Activated CD4-positive, alpha-beta T cell treated with anti-CD3 and anti-CD28 coated beads, Interleukin-2, amount 10 ng/mL, durations not matched to agents 7 days and 5 days (primary cell): ENCODE measurements around the gene SPOCK1. TPM values are rescaled to one million over a fixed set of nuclear protein-coding genes. Genes with fewer than 3 reads are reported as not detected.

Experiments
- CTCF ChIA-PET: fragments of 350-600 bp; sonication (Branson Sonifier 250); formaldehyde crosslinking; loops from one replicate; lab custom pipeline; 2021; ENCODE audit warnings: antibody characterized with exemption; lab: Charles Lee
- POLR2A ChIA-PET: fragments of 350-600 bp; sonication (Branson Sonifier 250); formaldehyde crosslinking; loops from one replicate; lab custom pipeline; 2021; ENCODE audit warnings: antibody characterized with exemption; lab: Charles Lee
- DNase-seq: peaks from one replicate; pipeline ENCODE4 v3.0.0-alpha.2; 2020
- H3K27ac Mint-ChIP-seq: one replicate; pipeline ENCODE4 v1.8.0; 2021; ENCODE audit warnings: mild to moderate bottlenecking, moderate library complexity, mixed read lengths
- H3K27me3 Mint-ChIP-seq: one replicate; pipeline ENCODE4 v1.8.0; 2021; ENCODE audit warnings: mixed read lengths
- H3K36me3 Mint-ChIP-seq: one replicate; pipeline ENCODE4 v1.8.0; 2021; ENCODE audit warnings: low read depth, mixed read lengths
- H3K4me1 Mint-ChIP-seq: one replicate; pipeline ENCODE4 v1.8.0; 2021; ENCODE audit warnings: mixed read lengths
- H3K4me3 Mint-ChIP-seq: one replicate; pipeline ENCODE4 v1.8.0; 2021; ENCODE audit warnings: mild to moderate bottlenecking, moderate library complexity, mixed read lengths
- H3K9me3 Mint-ChIP-seq: one replicate; pipeline ENCODE4 v1.8.0; 2021; ENCODE audit warnings: mixed read lengths
- total RNA-seq, 2 experiments: library from RNA; stranded (reverse); gene quantifications; one replicate each; pipeline ENCODE4 v1.2.3, GENCODE V29; 2021

The SPOCK1 gene
- total RNA-seq, 2 experiments from 2014 or later, result 0.15 to 0.31 TPM

DNA sequence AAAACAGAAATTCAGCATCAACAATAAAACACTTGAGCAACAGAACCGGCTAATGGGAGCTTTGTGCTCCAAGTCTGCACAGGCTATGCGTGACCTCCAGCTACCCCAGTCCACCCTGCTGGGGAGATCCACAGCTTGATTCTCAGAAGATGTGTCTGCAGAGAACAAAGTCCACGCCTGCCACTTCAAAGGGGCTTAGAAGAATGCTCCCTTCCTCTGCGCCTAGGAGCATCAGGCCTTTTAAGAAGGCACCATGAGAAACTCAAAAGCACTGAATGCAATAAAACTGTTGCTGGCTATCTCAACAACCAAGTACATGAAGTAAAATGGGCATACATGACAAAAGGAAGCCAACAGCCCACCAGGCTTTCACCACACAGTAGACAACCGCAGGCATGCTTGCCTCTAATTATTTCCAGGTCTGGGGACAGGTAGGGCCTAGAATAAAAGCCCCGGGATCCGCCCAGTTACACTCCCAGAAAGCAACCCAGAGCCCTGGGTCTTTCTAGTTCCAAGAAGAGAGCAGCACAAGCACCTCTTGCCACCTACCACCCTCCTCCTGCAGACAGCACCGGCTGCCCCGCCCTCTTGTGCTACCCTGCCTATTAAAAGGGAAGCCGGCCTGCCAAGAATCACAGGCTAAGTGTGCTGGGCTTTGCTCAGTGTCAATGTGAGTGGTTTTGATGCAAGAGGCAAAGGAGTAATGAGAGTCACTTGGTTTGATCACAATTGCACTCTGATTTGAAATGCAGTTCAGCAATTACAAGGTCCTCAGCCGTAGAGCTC lies 123.2 kb downstream of the SPOCK1 start:
- Mint-ChIP-seq H3K4me3 (no peak overlapping the region), H3K4me1 (no peaks in the 10 kb centered on the region), H3K27ac (no peak overlapping the region), H3K27me3 (no peaks in the 10 kb centered on the region), H3K36me3 (no peaks in the 10 kb centered on the region), H3K9me3 (peaks cover 3% of the 10 kb centered on the region)
- DNase-seq, result no peak
- ChIA-PET POLR2A (no interaction called here), CTCF (no interaction called here)

DNA sequence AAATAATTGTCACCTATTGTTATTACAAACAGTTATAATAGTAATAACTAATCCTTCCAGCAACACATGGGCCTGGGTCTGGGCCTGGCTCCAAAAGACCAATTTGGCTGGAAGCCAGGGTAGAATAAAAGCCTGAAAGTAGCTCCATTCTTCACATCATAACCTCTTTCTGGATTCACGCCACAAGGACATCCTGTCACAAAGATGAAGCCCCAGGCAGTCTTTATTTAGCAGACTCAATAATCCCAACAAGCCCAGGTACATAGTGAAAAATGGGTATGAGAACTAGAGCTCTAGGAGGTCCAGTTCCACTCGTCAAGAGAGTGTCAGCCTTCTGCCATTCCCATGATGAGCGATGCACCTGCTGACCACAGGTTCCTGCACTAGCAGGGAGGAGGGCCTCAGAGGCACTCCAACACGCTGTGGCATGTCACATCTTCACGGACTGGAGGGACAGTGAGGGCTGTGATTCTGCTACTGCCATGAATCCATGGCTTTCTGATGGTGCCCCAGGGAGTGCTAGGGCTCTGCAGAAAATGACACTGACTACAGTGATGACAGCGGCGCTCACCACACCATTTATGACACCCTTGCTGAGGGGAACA lies 124.9 kb downstream of the SPOCK1 start:
- Mint-ChIP-seq H3K4me3 (no peak overlapping the region), H3K4me1 (no peaks in the 10 kb centered on the region), H3K27me3 (no peaks in the 10 kb centered on the region), H3K27ac (no peak overlapping the region), H3K9me3 (no peaks in the 10 kb centered on the region), H3K36me3 (no peaks in the 10 kb centered on the region)
- no peak for DNase-seq
- ChIA-PET CTCF (no interaction called here), POLR2A (no interaction called here)

DNA sequence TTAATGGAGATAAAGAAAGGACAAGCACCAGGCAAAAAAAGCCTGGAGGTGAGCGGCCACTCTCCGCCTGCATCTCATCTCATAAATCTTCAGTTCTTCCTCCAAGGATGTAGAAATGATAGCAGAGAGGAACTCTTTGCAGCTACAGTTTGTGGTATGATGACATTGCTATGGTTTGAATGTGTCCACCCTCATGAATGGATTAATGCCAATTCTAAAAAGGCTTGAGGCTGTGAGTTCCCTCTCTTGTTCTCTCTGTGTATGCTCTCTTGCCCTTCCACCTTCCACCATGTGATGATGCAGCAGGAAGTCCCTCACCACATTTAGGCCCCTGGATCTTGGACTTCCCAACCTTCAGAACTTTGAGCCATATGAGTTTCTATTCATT lies 126.4 kb downstream of the SPOCK1 start:
- ChIA-PET POLR2A (no interaction called here), CTCF (no interaction called here)
- no peaks in the 10 kb centered on the region for H3K9me3 Mint-ChIP-seq
- no peaks in the 10 kb centered on the region for H3K27me3 Mint-ChIP-seq
- DNase-seq, result no peak
- no peaks in the 10 kb centered on the region for H3K36me3 Mint-ChIP-seq
- no peak overlapping the region for H3K4me3 Mint-ChIP-seq
- no peaks in the 10 kb centered on the region for H3K4me1 Mint-ChIP-seq
- H3K27ac Mint-ChIP-seq, result no peak overlapping the region

DNA sequence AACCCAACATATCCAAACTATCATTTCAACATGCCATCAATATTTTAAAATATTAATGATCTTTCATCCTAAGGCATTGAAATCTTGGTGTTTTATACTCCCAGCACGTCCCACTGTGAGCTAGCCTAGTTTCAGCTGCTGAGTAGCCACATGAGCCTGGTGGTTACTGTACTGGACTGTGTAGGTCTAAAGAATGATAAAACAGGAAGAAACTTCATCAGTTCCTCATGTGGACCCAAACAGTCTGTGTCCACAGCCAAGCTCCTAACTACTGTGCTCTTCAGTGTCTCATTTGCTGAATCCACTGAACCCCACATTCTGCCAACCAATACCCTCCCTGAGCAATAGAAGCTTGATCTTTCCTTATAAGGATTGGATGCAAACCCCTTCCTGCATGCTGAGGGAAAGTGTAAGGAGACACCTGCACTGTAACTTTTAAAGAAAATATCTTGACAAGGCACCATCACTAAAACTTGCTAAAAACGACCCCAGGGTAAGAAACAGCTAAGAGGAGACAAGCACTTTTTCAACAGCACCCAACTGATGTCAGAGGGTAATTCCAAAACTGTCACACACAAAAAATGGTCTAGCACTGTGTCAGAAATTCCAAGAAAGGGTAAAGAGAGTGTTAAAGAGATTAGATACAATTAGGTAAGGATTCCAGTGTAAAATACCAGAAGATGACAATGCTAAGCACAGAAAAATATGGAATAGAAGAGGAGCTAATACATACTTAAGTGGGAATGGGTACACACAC lies 126.9 kb downstream of the SPOCK1 start:
- CTCF ChIA-PET, result no interaction called here
- no peaks in the 10 kb centered on the region for H3K27me3 Mint-ChIP-seq
- no peak for DNase-seq
- no peaks in the 10 kb centered on the region for H3K36me3 Mint-ChIP-seq
- POLR2A ChIA-PET, result no interaction called here
- no peaks in the 10 kb centered on the region for H3K4me1 Mint-ChIP-seq
- no peak overlapping the region for H3K27ac Mint-ChIP-seq
- no peak overlapping the region for H3K4me3 Mint-ChIP-seq
- no peaks in the 10 kb centered on the region for H3K9me3 Mint-ChIP-seq

DNA sequence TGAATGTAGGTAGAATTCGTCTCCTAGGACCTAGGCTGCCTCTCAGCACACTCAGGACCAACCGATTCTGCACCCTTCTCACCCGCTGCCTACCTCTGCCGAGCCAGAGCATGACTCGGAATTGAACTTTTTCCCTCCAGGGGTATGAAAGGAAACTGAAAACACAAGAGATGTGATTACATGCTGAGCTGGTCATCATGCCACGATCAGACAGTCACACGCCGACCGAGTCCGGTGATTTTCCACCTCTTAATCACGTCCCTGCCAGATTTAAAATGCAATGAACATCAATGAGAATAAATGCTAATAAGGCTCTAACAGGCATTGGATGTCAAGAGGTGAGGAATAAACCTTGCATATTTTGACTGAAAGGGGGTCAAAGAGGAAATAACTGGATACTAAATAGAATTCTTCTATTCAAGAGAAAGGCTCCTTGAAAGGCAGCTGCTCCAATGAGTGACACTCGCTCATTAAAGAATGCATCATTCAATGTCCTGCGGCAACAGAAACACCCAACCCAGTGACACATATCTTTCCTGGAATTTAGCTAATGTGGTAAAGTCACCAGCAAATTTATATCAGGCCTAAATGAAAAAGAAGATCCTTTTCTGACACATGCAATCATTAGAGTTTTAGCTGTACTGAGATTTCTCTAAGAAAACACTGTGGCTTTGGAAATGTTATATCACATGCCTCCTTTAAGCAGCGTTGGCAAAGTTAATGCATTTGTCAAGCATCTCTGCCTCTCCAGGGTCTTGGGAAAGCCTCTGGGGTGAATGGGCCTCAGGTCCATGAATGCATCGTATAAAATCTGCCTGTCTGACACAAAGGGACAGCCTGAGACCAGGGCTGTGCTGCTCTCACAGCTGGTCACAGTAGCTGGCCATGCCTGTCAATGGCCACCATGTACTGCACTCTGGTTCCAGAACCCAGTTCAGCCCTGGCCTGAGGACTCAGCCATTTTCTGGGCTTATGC lies 128.7 kb downstream of the SPOCK1 start:
- no peak for DNase-seq
- Mint-ChIP-seq H3K36me3 (no peaks in the 10 kb centered on the region), H3K27me3 (peaks cover 4% of the 10 kb centered on the region), H3K4me1 (no peaks in the 10 kb centered on the region), H3K4me3 (no peak overlapping the region), H3K27ac (no peak overlapping the region), H3K9me3 (no peaks in the 10 kb centered on the region)
- ChIA-PET CTCF (no interaction called here), POLR2A (no interaction called here)

DNA sequence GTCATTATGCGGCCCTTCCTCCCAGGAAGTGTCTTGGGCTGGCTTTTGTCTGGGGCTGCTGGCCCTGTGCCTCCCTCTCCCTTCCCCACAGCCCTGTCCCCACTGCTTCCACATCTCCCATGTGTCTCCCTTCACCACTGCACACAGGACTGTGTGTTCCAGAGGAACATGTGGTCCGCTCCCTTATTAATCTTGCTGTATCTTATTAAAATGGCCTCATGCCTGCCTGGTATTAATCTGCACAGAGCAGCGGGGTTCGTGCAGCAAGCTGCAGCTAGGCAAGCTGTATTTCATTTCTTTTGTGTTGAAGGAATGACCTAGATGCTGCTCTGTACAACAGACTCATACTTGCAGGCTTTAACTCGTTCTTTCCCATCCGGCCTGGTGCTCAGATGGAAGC lies 130.5 kb downstream of the SPOCK1 start:
- ChIA-PET POLR2A (no interaction called here), CTCF (interaction anchor here (0.6 kb wide), 1 partner anchor 327 kb away, joined by 3 read pairs; no protein-coding TSS in a partner anchor)
- Mint-ChIP-seq H3K27me3 (peaks cover 4% of the 10 kb centered on the region), H3K36me3 (no peaks in the 10 kb centered on the region), H3K4me1 (no peaks in the 10 kb centered on the region), H3K4me3 (no peak overlapping the region), H3K27ac (no peak overlapping the region), H3K9me3 (no peaks in the 10 kb centered on the region)
- DNase-seq, result no peak

DNA sequence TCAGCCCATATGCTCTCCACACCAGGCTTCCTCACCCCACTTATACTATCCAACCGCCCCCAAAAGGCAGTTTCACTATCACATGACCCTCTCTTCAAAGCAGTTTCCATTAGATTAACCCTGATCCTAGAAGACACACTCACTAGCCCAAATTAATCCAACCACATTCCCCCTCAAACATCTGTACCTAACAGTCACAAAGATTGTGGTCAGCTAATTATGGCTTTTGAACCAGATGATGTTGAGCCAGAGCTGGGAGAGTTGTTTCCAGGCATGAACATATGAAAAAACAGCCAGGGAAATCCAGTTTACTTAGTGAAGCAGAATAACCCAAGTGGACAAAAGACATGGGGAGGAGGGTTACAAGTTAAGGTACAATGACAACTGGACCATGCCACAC lies 131.2 kb downstream of the SPOCK1 start:
- Mint-ChIP-seq H3K4me3 (no peak overlapping the region), H3K4me1 (no peaks in the 10 kb centered on the region), H3K27ac (no peak overlapping the region), H3K9me3 (no peaks in the 10 kb centered on the region), H3K36me3 (no peaks in the 10 kb centered on the region), H3K27me3 (peaks cover 6% of the 10 kb centered on the region)
- DNase-seq, result no peak
- ChIA-PET CTCF (no interaction called here), POLR2A (no interaction called here)

DNA sequence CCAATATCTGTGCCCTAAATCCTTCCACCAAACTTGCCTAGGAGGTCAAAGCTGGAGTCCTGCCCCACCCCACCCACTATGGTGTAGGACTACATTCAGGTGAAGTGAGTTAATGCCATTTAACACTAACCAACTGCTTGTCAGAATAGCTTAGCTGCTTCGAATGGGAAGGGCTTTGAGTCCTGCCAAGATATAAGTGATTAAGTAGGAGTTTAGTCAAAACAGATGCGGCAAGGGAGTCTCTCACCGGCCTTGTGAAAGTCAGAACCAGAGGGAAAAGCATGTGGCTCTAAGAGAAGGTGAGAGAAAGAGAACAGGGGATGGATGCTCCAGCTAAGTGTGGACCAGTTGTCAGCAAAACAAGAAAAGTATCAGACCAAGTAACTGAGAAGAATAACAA lies 132.6 kb downstream of the SPOCK1 start:
- H3K4me1 Mint-ChIP-seq, result no peaks in the 10 kb centered on the region
- ChIA-PET CTCF (interaction anchor here (1.7 kb wide), 1 partner anchor 12 kb away, joined by 4 read pairs; no protein-coding TSS in a partner anchor), POLR2A (no interaction called here)
- no peak overlapping the region for H3K4me3 Mint-ChIP-seq
- no peak for DNase-seq
- no peaks in the 10 kb centered on the region for H3K36me3 Mint-ChIP-seq
- H3K27ac Mint-ChIP-seq, result no peak overlapping the region
- H3K27me3 Mint-ChIP-seq, result peaks cover 6% of the 10 kb centered on the region
- no peaks in the 10 kb centered on the region for H3K9me3 Mint-ChIP-seq

DNA sequence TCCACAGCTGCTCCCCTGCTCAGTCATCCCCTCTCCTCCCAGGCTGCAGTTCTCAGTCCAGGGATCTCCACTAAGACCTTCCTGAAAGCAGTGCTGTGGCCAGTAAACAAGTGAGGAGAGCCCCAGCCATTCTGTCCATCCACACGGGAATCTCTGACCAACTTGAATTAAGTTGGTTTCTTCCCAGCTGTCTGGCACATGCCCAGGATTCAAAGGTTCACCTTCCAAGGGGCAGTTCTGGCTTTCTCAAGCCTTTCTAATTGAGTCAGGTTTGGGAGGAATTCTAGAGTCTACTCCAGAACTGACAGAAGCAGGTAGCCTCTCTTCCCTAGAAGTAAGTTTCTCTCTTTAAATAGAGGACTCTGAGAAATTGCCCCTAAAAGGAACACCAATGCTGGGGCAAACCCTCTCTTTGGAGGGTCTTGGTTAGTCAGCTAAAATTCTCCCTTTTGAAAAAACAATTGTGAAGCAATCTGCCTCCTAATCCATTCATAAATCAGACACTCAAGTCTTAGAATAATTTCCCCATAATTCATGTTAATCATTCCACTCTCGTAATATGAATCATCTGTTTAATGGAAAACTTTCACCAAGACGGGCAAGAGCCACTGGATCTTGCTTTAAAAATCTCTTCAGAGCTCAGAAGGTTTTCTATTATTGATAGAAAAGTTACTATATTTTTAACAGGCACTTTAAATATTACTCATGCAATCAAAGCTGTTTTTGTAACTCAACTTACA lies 133.8 kb downstream of the SPOCK1 start:
- Mint-ChIP-seq H3K36me3 (no peaks in the 10 kb centered on the region), H3K27ac (no peak overlapping the region), H3K4me3 (no peak overlapping the region), H3K4me1 (no peaks in the 10 kb centered on the region), H3K27me3 (peaks cover 6% of the 10 kb centered on the region), H3K9me3 (no peaks in the 10 kb centered on the region)
- ChIA-PET CTCF (interaction anchor here (1.7 kb wide), 1 partner anchor 13 kb away, joined by 4 read pairs; no protein-coding TSS in a partner anchor), POLR2A (no interaction called here)
- DNase-seq, result no peak

DNA sequence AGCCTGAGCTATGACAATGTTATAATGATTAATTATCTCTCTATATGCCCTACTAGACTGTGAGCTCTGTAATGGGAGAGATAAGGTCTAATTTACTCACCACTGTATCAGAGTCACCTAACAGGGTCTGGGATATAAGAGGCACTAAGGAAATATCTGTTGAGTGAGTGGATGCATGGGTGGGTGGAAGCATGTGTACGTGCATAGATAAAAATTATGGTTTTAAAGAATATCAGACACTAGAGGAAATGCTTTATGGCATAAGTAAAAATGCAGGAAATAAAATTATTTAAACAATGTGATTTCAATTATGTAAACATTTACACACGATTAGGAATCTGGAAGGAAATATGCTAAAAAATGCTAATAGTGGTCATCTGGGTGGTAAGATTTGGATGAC lies 137.8 kb downstream of the SPOCK1 start:
- H3K27me3 Mint-ChIP-seq, result peaks cover 6% of the 10 kb centered on the region
- CTCF ChIA-PET, result no interaction called here
- H3K36me3 Mint-ChIP-seq, result no peaks in the 10 kb centered on the region
- H3K27ac Mint-ChIP-seq, result no peak overlapping the region
- no peaks in the 10 kb centered on the region for H3K9me3 Mint-ChIP-seq
- no peaks in the 10 kb centered on the region for H3K4me1 Mint-ChIP-seq
- POLR2A ChIA-PET, result no interaction called here
- DNase-seq, result no peak
- H3K4me3 Mint-ChIP-seq, result no peak overlapping the region

DNA sequence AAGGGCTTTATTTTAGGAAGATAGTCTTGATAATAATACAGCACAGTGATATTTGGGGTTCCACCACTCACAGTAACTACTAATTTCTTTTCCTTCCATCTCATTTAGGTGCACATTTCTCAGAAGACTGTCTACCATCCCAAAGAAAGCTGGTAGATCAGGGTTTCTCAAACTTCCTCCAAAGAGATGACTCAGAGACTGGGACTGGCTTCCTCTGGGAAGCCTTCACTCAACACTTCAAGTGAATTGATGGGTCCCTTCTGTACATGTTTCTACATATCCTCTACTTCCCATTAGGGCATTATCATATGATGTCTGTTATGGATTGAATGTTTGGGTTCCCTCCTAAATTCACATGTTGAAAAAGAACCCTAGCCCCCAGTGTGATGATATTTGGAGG lies 138.5 kb downstream of the SPOCK1 start:
- Mint-ChIP-seq H3K36me3 (no peaks in the 10 kb centered on the region), H3K27ac (no peak overlapping the region), H3K27me3 (peaks cover 6% of the 10 kb centered on the region), H3K4me1 (no peaks in the 10 kb centered on the region), H3K4me3 (no peak overlapping the region), H3K9me3 (no peaks in the 10 kb centered on the region)
- CTCF ChIA-PET, result no interaction called here
- POLR2A ChIA-PET, result no interaction called here
- no peak for DNase-seq

DNA sequence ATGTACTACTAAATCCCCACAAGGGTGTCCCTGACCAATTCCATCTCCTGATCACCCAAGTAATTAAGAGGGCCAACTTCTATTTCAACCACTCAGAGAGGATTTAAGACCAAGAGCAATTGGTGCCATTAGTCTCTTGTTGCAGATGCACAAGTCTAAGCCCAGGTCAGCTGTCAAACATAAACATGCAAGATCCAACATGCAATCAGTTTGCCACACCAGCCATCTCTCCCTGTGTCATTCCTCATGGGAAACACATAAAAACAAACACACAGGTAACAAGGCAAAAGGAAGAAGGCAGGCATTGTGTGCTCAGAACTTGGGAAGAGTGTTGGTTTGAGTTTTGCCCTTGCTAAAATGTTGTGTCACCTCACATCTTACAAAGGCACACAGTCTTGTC lies 139.2 kb downstream of the SPOCK1 start:
- no peaks in the 10 kb centered on the region for H3K4me1 Mint-ChIP-seq

More for the DNA sequence above, 139.2 kb downstream of the SPOCK1 start:
- Mint-ChIP-seq H3K9me3 (no peaks in the 10 kb centered on the region), H3K27ac (no peak overlapping the region), H3K27me3 (peaks cover 6% of the 10 kb centered on the region), H3K36me3 (no peaks in the 10 kb centered on the region), H3K4me3 (no peak overlapping the region)
- ChIA-PET CTCF (no interaction called here), POLR2A (no interaction called here)
- no peak for DNase-seq
